SK-MEL-5 (cell line): ENCODE measurements around the gene EHD4. TPM values are rescaled to one million over a fixed set of nuclear protein-coding genes. Genes with fewer than 3 reads are reported as not detected.

Source experiments
- DNase-seq: peaks from one replicate; pipeline ENCODE4 v3.0.0-alpha.2; 2016; ENCODE audit warnings: low read depth, low spot score
- in situ Hi-C: cut with HindIII; loops from 2 replicates; pipeline ENCODE4 v1.10.0; 2016; ENCODE audit warnings: low sequenced_read_pairs, high pct_unique_total_duplicates, low pct_unique_long_range_greater_than_20kb
- total RNA-seq: library from RNA; depleted of rRNA; stranded (reverse); fragments of >200 nt; shearing (Covaris generic); gene quantifications from 2 replicates; pipeline ENCODE4 v1.2.3, GENCODE V29; 2014

The EHD4 gene
- total RNA-seq, 1 experiment from 2014 or later = 4.9 TPM

DNA sequence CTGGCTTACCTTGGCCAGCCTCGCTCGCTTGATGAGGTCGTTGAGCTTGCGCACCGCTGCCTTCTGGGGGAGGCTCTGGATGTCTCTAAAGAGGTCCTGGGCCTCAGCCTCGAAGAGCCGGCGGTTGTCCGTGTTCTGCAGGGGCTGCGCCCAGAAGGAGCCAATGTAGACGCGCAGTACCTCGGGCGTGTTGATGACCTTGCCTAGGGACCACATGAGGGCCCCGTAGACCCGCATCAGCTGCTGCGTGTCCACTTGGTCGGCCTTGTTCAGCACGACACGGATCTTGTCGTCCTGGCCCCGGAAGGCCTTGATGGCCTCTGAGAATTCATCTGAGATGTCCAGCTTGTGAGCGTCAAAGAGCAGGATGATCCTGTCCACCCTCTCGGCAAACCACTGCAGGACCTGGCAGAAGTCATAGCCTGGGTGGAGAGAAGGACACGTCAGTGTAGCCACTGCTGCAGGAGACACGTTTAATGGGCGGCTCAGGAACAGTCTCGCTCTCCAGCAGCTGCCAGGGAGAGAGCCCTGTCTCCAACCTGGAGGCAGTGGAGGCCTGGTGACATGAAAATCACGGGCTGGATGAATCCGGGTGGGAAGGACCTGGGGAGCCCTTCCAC lies 53.0 kb downstream of the EHD4 start:
- DNase-seq = no peak
- in situ Hi-C loops = no loop called here

GRCh38 chr15:41918506-41919126 lies 53.7 kb downstream of the EHD4 start:
- no peak for DNase-seq
- in situ Hi-C loops = no loop called here

DNA sequence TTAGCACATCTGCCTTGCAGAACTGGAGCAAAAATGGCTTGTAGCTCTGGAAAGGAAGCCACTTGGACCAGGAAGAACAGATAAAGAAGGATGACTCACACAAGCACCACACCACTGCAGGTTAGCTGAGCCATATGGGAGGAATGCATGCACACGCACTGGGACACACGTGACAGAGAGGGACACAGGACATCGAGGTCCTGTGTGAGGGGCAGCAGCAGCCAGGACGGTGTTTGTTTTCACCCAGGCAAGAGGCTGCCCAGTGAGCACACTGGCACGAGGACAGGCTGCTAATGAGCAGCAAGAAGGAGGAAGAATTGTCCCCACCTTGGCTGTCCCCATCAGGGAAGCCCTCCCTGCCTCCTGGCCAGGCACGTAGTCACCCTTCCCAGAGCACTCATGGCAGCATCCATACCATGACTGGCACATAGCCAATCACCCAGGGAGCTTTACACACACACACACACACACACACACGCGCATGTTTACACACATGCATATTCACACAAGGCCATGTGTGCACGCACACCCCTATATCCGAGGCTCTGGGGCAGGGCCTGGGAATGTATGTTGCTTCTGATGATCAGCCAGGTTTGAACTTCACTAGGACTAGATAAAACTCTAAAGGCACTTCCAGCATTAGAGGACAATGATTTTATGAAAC lies 54.5 kb downstream of the EHD4 start:
- in situ Hi-C loops = no loop called here
- DNase-seq = no peak

GRCh38 chr15:41915255-41915994 lies 56.9 kb downstream of the EHD4 start:
- in situ Hi-C loops = no loop called here
- DNase-seq = no peak

DNA sequence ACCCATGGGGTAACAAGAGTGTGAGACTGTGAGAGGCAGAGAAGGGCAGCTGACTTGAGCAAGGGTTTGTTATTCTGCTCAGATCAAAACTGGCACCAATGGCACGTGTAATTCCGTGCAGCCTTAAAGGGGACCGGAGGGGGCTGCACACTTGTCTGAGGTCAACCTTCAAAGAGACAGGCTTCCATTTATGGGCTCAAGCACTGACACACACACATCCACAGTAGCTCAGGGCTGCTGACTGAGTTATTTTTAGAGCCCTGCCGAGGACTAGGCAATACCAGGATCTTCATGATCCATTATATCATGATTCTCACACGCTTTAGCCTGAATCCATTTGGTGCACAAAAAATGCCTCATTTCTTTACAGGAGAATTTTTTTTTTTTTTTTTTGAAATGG lies 57.9 kb downstream of the EHD4 start:
- DNase-seq = no peak
- in situ Hi-C loops = no loop called here

GRCh38 chr15:41913256-41913655 lies 59.1 kb downstream of the EHD4 start:
- in situ Hi-C loops = no loop called here
- no peak for DNase-seq

DNA sequence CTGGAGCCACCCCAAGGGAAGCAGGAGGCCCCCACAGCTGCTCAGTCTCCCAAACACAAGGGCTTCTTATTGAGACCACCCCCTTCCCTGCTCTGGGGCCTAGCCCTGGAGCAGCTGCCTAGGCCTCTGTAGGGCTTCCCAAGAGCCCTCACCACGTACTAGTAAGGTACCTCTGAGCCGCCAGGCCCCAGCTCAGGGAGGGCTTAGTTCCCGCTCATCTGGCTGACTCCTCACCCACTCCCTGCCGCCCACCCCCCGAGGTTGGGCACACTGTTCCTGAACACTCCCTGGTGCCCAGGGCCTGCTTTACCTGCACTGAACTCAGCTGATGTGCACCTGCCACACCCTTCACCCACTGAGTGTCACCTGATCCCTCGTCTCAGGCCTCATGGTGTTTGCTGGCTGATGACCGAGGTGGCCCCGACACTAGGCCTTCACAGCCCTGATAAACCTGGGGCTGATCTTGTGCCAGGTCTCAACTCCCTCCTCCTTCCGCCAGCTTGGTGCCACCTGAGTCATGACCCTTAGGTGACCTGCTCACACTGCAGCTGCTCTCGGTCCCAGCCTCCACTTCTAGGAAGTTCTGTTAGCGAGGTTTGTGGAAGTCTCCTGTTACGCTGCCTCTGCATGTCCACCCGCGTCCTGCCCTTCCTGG lies 60.5 kb downstream of the EHD4 start:
- in situ Hi-C loops = no loop called here
- DNase-seq = no peak

DNA sequence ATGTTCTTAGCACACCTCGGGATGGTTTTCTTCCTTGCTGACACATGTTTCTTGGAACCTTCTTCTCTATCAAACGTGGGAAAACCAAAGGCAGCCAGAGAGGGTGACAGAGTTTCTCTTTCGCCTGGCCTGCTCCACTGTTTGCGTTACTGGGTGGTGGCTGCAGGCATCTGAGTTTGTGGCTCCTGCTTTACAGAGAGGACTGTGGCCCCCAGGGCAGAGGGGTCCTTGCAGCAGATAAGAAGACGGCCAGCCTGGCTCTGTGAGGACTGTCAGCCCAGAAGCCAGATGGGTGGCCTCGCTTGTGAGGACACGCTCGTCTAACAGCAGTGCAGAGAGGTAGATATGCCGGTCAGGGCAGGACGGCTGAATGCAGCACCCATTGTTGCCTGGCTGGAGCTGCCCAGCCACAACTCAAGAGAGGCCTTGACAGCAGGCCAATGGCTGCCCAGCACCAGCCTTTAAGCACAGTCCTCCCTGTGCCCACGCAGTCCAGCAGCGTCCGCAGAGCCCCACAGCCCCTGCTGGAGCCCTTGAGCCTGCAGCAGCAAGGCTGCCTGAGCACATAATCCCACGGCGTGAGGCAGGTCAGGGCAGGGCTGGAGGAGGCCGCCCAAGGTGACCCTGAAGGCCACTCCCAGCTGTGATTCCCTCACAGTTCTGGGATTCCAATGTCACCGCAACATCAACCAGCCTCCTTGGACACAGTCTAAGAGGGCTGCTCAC lies 63.5 kb downstream of the EHD4 start:
- in situ Hi-C loops = no loop called here
- DNase-seq = no peak

DNA sequence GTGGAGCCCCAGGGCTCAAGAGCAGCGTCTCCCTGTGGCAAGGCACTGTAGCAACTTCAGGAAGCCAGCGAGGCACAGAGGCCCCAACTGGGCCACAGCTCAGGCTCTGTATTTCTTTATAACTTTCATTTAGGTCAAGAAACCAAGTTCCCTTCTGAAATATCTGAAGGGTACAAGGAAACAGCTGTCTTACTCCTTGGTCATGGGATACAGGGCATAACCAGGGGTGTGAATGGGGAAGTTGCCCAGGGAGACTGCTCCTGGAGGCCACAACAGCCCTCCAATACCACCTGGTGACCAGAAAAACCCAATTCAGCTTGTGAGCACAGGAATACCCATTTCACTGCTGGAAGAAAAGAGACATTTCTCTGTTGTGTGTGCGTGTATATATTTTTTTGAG lies 65.2 kb downstream of the EHD4 start:
- no peak for DNase-seq
- in situ Hi-C loops = no loop called here

GRCh38 chr15:41906608-41907007 lies 65.7 kb downstream of the EHD4 start:
- no peak for DNase-seq
- in situ Hi-C loops = no loop called here

GRCh38 chr15:41905036-41905793 lies 67.1 kb downstream of the EHD4 start:
- DNase-seq = no peak
- in situ Hi-C loops = no loop called here

DNA sequence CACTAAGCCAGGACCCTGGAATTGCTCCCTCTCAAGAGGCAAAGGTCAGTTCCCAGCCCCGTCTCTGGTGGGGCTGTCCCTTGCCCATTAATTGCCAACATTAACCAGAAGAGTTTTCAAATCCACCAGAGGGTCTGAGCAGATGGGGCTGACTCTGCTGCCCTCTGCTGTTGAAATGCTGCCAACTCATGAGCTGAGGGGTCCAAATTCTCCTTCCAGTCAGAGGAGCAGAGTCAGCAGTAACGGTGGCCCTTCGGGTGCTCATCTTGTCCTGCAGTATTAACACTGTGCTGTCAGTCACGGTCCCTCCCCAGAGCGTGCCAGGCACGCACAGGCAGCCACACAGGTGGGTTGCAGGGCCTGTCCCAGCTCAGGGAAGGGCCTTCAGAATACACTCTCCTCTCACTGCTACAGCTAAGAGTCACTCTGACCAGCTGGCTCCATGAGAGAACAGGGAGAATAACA lies 67.8 kb downstream of the EHD4 start:
- in situ Hi-C loops = no loop called here

GRCh38 chr15:41903782-41904181 lies 68.6 kb downstream of the EHD4 start:
- in situ Hi-C loops = no loop called here

More for the DNA sequence above, 67.8 kb downstream of the EHD4 start:
- peak; percentile 83 for DNase-seq

GRCh38 chr15:41901431-41901830 lies 70.9 kb downstream of the EHD4 start:
- no peak for DNase-seq
- in situ Hi-C loops = no loop called here

More at GRCh38 chr15:41903782-41904181, 68.6 kb downstream of the EHD4 start:
- DNase-seq = no peak

- DNase-seq = no peak
- in situ Hi-C loops = no loop called here
These were observed 71.6 kb downstream of the EHD4 start for GRCh38 chr15:41900526-41901380.
